ENCODE measurements around the gene MAST3. TPM values are rescaled to one million over a fixed set of nuclear protein-coding genes. Genes with fewer than 3 reads are reported as not detected.

MAST3 gene
- total RNA-seq, 1 experiment from 2014 or later = 14.2 TPM

- no peak for TF ChIP-seq ATF3 (IDR thresholded peaks at IDR 0.05)
- no peak for TF ChIP-seq MAX (IDR thresholded peaks at IDR 0.05)
- TF ChIP-seq ELF1 (IDR thresholded peaks at IDR 0.05; ENCODE audit: borderline replicate concordance, low read depth) = no peak
- TF ChIP-seq SP1 (IDR thresholded peaks at IDR 0.05; ENCODE audit: low read depth) = no peak
- TF ChIP-seq EZH2 (IDR thresholded peaks at IDR 0.05) = no peak
- TF ChIP-seq CBX3 (IDR thresholded peaks at IDR 0.05; ENCODE audit: low read depth) = no peak
- TF ChIP-seq TCF7L2 (IDR thresholded peaks at IDR 0.05; ENCODE audit: borderline replicate concordance, extremely low read depth, insufficient read depth, insufficient read length) = no peak
- no peak for TF ChIP-seq RAD21 (IDR thresholded peaks at IDR 0.05; ENCODE audit: low read depth)
- no peak for TF ChIP-seq EZH2phosphoT487 (IDR thresholded peaks at IDR 0.05; ENCODE audit: borderline replicate concordance)
- TF ChIP-seq SIN3A (IDR thresholded peaks at IDR 0.05; ENCODE audit: low read depth) = no peak
- no peak for TF ChIP-seq YY1 (IDR thresholded peaks at IDR 0.05; ENCODE audit: extremely low read depth, insufficient replicate concordance, low read depth, low read length)
- no peak for TF ChIP-seq POLR2A (IDR thresholded peaks at IDR 0.05; ENCODE audit: borderline replicate concordance, extremely low read depth, insufficient read depth, insufficient read length)
- no peak for TF ChIP-seq ZFX (IDR thresholded peaks at IDR 0.05)
- no peak for TF ChIP-seq ZNF274 (IDR thresholded peaks at IDR 0.05; ENCODE audit: low read depth, low read length)
Observed at GRCh38 chr19:18135712-18136584, 38.4 kb downstream of the MAST3 start (continued).

GRCh38 chr19:18137242-18137641, 39.7 kb downstream of the MAST3 start:
- POLR2A ChIA-PET = no interaction called here
- Histone ChIP-seq H3K27me3 (ENCODE audit: insufficient read depth, low read length) (no peaks in the 10 kb centered on the region), H3K9ac (ENCODE audit: low read length) (no peak overlapping the region), H3K4me2 (ENCODE audit: low read length) (no peak overlapping the region), H3K9me3 (ENCODE audit: control insufficient read depth in 1 of 2, insufficient read depth in 1 of 2, low read depth in 1 of 2, low read length in 2 of 2) (no peaks in the 10 kb centered on the region), H2AFZ (ENCODE audit: low read depth, low read length, poor library complexity, severe bottlenecking) (no peak overlapping the region), H3K4me3 (replicated peaks in 1 of 2; ENCODE audit: low read depth in 1 of 2, low read length in 2 of 2) (no peak overlapping the region), H3K9me2 (ENCODE audit: insufficient read depth) (no peaks in the 10 kb centered on the region), H3K4me1 (ENCODE audit: control insufficient read depth in 1 of 2, insufficient read depth in 2 of 2, low read length in 2 of 2) (no peaks in the 10 kb centered on the region), H3K36me3 (ENCODE audit: control insufficient read depth in 1 of 2, insufficient read depth in 2 of 2, low read length in 2 of 2) (peaks cover 7 to 8% of the 10 kb centered on the region in 2 experiments; a peak in 3 of 4 replicates), H3K27ac (ENCODE audit: low read depth, low read length) (no peak overlapping the region), H3K79me2 (ENCODE audit: insufficient read depth, low read length) (no peaks in the 10 kb centered on the region), H4K20me1 (ENCODE audit: insufficient read depth) (no peaks in the 10 kb centered on the region)
- TF ChIP-seq MAX (IDR thresholded peaks at IDR 0.05) = no peak
- no peak for TF ChIP-seq ZFX (IDR thresholded peaks at IDR 0.05)
- no peak for TF ChIP-seq ATF3 (IDR thresholded peaks at IDR 0.05)
- no peak for TF ChIP-seq ELF1 (IDR thresholded peaks at IDR 0.05; ENCODE audit: borderline replicate concordance, low read depth)
- DNase-seq (ENCODE audit: low read depth, low spot score) (no peak), ATAC-seq (no peak)
- no TSS peak for BruUV-seq (replicated peaks)
- intact Hi-C loops (cut with micrococcal nuclease) = no loop called here
- RAD21 ChIA-PET (ENCODE audit: low non-redundant PET in 1 of 2, low total read pairs in 2 of 2, uncharacterized antibody in 2 of 2, unreplicated experiment in 2 of 2) = no interaction called here
- CTCF ChIA-PET = no interaction called here

All from HCT116 (cell line).